ENCODE results near the gene PTPRM.

The PTPRM gene

GRCh38 chr18:7879717-7880116, 312.6 kb downstream of the PTPRM start:
- no peak for DNase-seq (ENCODE audit: low read depth, low spot score)
- no peak for TF ChIP-seq CTCF (IDR thresholded peaks at IDR 0.05; ENCODE audit: low read depth, low read length)
- in situ Hi-C loops (cut with HindIII; ENCODE audit: low sequenced_read_pairs): no loop called here
- H3K4me3 ChIP-seq (ENCODE audit: low read depth, low read length): no peak overlapping the region

- no peak overlapping the region for H3K4me3 ChIP-seq (ENCODE audit: low read depth, low read length)
- TF ChIP-seq CTCF (IDR thresholded peaks at IDR 0.05; ENCODE audit: low read depth, low read length): no peak
- no peak for DNase-seq (ENCODE audit: low read depth, low spot score)
- in situ Hi-C loops (cut with HindIII; ENCODE audit: low sequenced_read_pairs): no loop called here
Observed at GRCh38 chr18:7885865-7886264, 318.7 kb downstream of the PTPRM start.

GRCh38 chr18:7886436-7886835, 319.3 kb downstream of the PTPRM start:
- no peak for TF ChIP-seq CTCF (IDR thresholded peaks at IDR 0.05; ENCODE audit: low read depth, low read length)
- no peak for DNase-seq (ENCODE audit: low read depth, low spot score)
- in situ Hi-C loops (cut with HindIII; ENCODE audit: low sequenced_read_pairs): no loop called here
- H3K4me3 ChIP-seq (ENCODE audit: low read depth, low read length): no peak overlapping the region

GRCh38 chr18:7889515-7889914, 322.4 kb downstream of the PTPRM start:
- no peak for DNase-seq (ENCODE audit: low read depth, low spot score)
- in situ Hi-C loops (cut with HindIII; ENCODE audit: low sequenced_read_pairs): no loop called here
- no peak for TF ChIP-seq CTCF (IDR thresholded peaks at IDR 0.05; ENCODE audit: low read depth, low read length)
- no peak overlapping the region for H3K4me3 ChIP-seq (ENCODE audit: low read depth, low read length)

GRCh38 chr18:7890075-7890474, 323.0 kb downstream of the PTPRM start:
- no peak for TF ChIP-seq CTCF (IDR thresholded peaks at IDR 0.05; ENCODE audit: low read depth, low read length)
- H3K4me3 ChIP-seq (ENCODE audit: low read depth, low read length): no peak overlapping the region
- DNase-seq (ENCODE audit: low read depth, low spot score): no peak
- in situ Hi-C loops (cut with HindIII; ENCODE audit: low sequenced_read_pairs): no loop called here

GRCh38 chr18:7892556-7892955, 325.4 kb downstream of the PTPRM start:
- in situ Hi-C loops (cut with HindIII; ENCODE audit: low sequenced_read_pairs): no loop called here
- DNase-seq (ENCODE audit: low read depth, low spot score): no peak
- H3K4me3 ChIP-seq (ENCODE audit: low read depth, low read length): no peak overlapping the region
- no peak for TF ChIP-seq CTCF (IDR thresholded peaks at IDR 0.05; ENCODE audit: low read depth, low read length)

- no peak for DNase-seq (ENCODE audit: low read depth, low spot score)
- TF ChIP-seq CTCF (IDR thresholded peaks at IDR 0.05; ENCODE audit: low read depth, low read length): no peak
- H3K4me3 ChIP-seq (ENCODE audit: low read depth, low read length): no peak overlapping the region
- in situ Hi-C loops (cut with HindIII; ENCODE audit: low sequenced_read_pairs): no loop called here
Observed at GRCh38 chr18:7894592-7894991, 327.5 kb downstream of the PTPRM start.
